Effector memory CD4-positive, alpha-beta T cell (primary cell): ENCODE results near the gene TRNAU1AP.
"Not testable (repeated sequence)": the region's sequence is repeated elsewhere in the genome, so short reads cannot be mapped to it uniquely, and the experiment has no call there.

Experiments
- DNase-seq, 3 donors: peaks; one replicate each; pipeline ENCODE4 v3.0.0-alpha.2; 2020
- H3K27ac ChIP-seq: 2 replicates; pipeline ENCODE4 v1.7.0; 2013; ENCODE audit warnings: mild to moderate bottlenecking, low read length, moderate library complexity; ENCODE audit not compliant: insufficient read depth, poor library complexity, severe bottlenecking
- H3K27me3 ChIP-seq: replicated peaks from 2 replicates; pipeline ENCODE4 v1.7.0; 2013; ENCODE audit warnings: mild to moderate bottlenecking, low read length; ENCODE audit not compliant: insufficient read depth, control insufficient read depth, poor library complexity, severe bottlenecking
- H3K36me3 ChIP-seq: 2 replicates; pipeline ENCODE4 v1.7.0; 2013; ENCODE audit warnings: mild to moderate bottlenecking, low read length, moderate library complexity; ENCODE audit not compliant: control insufficient read depth, insufficient read depth
- H3K4me1 ChIP-seq: 2 replicates; pipeline ENCODE4 v1.7.0; 2013; ENCODE audit warnings: low read length, mild to moderate bottlenecking; ENCODE audit not compliant: control insufficient read depth, insufficient read depth, poor library complexity, severe bottlenecking
- H3K4me3 ChIP-seq: 2 replicates; pipeline ENCODE4 v1.7.0; 2013; ENCODE audit warnings: low read length, low read depth, mild to moderate bottlenecking; ENCODE audit not compliant: insufficient read depth, poor library complexity, severe bottlenecking
- H3K9me3 ChIP-seq: 2 replicates; pipeline ENCODE4 v1.7.0; 2013; ENCODE audit warnings: mild to moderate bottlenecking, low read length, moderate library complexity; ENCODE audit not compliant: control insufficient read depth

Gene TRNAU1AP

DNA sequence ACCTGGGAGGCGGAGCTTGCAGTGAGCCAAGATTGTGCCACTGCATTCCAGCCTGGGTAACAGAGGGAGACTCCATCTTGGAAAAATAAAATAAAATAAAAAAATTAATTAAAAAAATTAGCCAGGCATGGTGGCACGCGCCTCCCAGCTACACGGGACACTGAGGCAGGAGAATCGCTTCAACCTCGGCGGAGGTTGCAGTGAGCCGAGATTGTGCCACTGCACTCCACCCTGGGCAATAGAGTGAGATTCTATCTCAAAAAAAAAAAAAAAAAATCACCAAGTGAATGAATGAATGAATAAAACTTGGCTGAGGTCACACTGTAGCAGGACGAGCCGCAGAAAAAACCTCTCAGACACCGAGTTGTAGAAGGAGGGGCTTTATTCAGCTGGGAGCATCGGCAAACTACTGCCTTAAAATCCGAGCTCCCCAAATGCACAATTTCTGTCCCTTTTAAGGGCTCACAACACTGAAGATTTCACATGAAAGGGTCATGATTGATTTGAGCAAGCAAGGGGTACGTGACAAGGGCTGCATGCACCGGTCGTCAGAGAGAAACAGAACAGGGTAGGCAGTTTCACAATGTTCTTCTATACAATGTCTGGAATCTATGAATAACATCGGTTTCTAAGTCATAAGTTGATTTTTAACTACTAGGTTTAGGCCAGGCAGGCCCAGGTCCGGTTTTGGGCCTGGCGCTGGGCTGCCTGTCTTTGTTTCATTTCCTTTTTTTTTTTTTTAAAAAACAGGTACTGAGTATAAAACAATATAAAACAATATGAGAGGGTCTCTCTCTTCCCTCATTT lies 33.9 kb downstream of the TRNAU1AP start:
- not testable (repeated sequence) for H3K27me3 ChIP-seq, DNase-seq, H3K36me3 ChIP-seq, H3K9me3 ChIP-seq, H3K4me3 ChIP-seq, H3K4me1 ChIP-seq, H3K27ac ChIP-seq

GRCh38 chr1:28591708-28592320 lies 38.9 kb downstream of the TRNAU1AP start, which contains the start of gene RAB42:
Gene RAB42, plus strand, starts transcription at chr1:28592265. Its CDS starts 247 bp downstream, at chr1:28592512.
- DNase-seq = no peak
- Histone ChIP-seq H3K9me3 (no peaks in the 10 kb centered on the region), H3K27ac (no peak within 1 kb of the TSS), H3K4me1 (peaks cover 4% of the 10 kb centered on the region), H3K36me3 (no peaks in the 10 kb centered on the region), H3K4me3 (peak within 1 kb of the TSS; percentile 35), H3K27me3 (no peaks in the 10 kb centered on the region)

GRCh38 chr1:28592321-28593071 lies 39.6 kb downstream of the TRNAU1AP start:
- no peak for DNase-seq
- Histone ChIP-seq H3K27ac (no peak overlapping the region), H3K9me3 (no peaks in the 10 kb centered on the region), H3K27me3 (no peaks in the 10 kb centered on the region), H3K36me3 (no peaks in the 10 kb centered on the region), H3K4me1 (peaks cover 4% of the 10 kb centered on the region), H3K4me3 (peak overlapping the region; percentile 35)

DNA sequence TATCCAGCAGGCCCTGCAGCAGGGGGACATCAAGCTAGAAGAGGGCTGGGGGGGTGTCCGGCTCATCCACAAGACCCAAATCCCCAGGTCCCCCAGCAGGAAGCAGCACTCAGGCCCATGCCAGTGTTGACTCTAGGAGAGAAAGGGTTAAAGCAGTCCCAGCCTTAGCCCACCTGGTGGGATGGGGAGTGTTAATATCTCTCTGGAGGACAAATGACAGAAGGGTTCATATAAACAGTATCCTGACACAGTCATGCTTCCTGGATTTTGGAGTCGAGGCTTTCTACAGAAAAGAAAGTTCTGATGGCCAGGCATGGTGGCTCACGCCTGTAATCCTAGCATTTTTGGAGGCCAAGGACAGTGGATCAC lies 41.1 kb downstream of the TRNAU1AP start:
- H3K4me1 ChIP-seq, H3K36me3 ChIP-seq, H3K27me3 ChIP-seq, H3K9me3 ChIP-seq, H3K27ac ChIP-seq, DNase-seq, H3K4me3 ChIP-seq: not testable (repeated sequence)

GRCh38 chr1:28594686-28595411 lies 42.0 kb downstream of the TRNAU1AP start:
- not testable (repeated sequence) for DNase-seq, H3K36me3 ChIP-seq, H3K27me3 ChIP-seq, H3K4me1 ChIP-seq, H3K9me3 ChIP-seq, H3K4me3 ChIP-seq, H3K27ac ChIP-seq

DNA sequence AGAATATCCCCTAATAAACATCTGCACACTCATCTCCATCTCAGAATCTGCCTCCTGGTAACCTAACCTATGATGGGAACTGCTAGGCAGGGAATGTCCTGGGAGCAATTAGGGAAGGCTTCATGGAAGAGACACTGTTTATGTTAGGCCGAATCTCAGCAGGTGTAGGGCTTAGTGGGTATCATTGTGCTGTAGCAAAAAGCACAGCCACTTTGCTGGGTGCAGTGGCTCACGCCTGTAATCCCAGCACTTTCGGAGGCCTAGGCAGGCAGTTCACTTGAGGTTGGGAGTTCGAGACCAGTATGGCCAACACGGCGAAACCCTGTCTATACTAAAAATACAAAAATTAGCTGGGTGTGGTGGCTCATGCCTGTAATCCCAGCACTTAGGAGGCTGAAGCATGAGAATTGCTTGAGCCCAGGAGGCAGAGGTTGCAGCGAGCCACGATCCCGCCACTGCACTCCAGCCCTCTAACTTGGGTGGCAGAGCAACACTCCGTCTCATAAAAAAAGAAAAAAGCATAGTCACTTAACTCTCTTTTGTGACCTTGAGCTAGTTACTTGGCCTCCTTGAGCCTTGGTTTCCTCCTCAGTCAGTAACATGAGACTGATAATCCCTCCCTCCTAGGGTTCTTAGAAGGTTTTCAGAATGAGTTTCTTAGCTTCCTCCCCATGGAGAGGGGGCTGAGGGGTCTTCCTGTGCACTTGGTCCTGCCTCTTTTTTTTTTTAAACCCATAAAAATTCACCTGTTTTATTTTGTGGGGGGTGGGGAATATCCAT lies 42.7 kb downstream of the TRNAU1AP start:
- no peaks in the 10 kb centered on the region for H3K27me3 ChIP-seq
- no peak overlapping the region for H3K4me3 ChIP-seq
- no peaks in the 10 kb centered on the region for H3K9me3 ChIP-seq
- no peak overlapping the region for H3K27ac ChIP-seq
- H3K36me3 ChIP-seq = no peaks in the 10 kb centered on the region
- peaks cover 4% of the 10 kb centered on the region for H3K4me1 ChIP-seq
- no peak for DNase-seq

DNA sequence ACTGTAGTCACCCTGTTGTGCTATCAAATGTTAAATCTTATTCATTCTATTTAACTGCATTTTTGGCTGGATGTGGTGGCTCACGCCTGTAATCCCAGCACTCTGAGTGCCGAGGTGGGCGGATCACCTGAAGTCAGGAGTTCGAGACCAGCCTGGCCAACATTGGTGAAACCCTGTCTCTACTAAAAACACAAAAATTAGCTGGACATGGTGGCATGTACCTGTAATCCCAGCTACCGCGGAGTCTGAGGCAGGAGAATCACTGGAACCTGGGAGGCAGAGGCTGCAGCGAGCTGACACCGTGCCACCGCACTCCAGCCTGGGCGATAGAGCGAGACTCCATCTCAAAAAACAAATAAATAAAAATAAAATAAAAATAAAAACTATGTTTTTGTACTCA lies 43.4 kb downstream of the TRNAU1AP start:
- H3K4me3 ChIP-seq, H3K9me3 ChIP-seq, H3K4me1 ChIP-seq, H3K27ac ChIP-seq, H3K36me3 ChIP-seq, H3K27me3 ChIP-seq, DNase-seq: not testable (repeated sequence)

DNA sequence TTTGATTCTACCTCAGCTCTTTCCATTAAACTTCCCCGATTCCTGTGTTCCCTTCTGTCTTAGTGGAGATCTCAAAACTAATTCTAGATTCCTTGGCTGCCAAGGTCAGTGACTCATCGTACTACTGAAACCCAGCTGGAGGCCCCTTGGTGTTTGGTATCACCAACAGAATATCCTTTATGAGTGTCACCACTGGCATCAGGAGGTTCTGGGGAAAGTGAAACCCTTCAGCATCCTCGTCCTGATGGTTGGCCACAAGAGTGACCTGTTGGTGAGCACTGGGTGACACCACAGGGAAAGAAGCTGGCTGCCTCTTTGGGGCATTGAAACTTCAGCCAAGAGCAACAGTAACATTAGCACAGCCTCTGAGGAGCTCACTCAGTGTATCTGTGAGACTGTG lies 48.8 kb downstream of the TRNAU1AP start:
- no peaks in the 10 kb centered on the region for H3K27me3 ChIP-seq
- no peak overlapping the region for H3K4me3 ChIP-seq
- H3K4me1 ChIP-seq = no peaks in the 10 kb centered on the region
- DNase-seq = no peak
- H3K9me3 ChIP-seq = no peaks in the 10 kb centered on the region
- no peak overlapping the region for H3K27ac ChIP-seq
- H3K36me3 ChIP-seq = peaks cover 28% of the 10 kb centered on the region
